Measurements from ENCODE around the gene PALM2AKAP2. TPM values are rescaled to one million over a fixed set of nuclear protein-coding genes. Genes with fewer than 3 reads are reported as not detected.
"Not testable (repeated sequence)": the region's sequence is repeated elsewhere in the genome, so short reads cannot be mapped to it uniquely, and the experiment has no call there.

Gene PALM2AKAP2
- total RNA-seq, 1 donor from 2014 or later, result under 0.01 TPM

DNA sequence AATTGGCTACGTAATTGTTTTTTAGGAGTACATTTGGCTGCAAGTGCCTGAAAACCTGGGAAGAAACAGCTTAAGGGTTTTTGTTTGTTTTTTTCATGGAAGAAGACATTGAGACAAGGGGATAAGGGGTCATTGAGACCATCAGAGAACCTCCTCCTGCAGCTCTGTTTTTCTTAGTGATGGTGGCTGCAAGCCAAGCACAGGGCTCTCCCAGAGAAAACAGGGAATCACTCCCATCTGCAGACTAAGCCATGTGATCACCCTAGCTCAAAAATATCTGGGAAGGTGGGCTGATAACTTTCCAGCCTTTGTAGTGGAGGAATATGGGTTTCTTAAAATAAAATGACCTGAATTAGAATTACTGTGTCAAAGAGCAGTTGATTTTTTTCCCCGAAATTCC lies 25.1 kb downstream of the PALM2AKAP2 start:
- DNase-seq (ENCODE audit: low read depth in 2 of 2), result no peak

GRCh38 chr9:109806506-109807115 lies 26.6 kb downstream of the PALM2AKAP2 start:
- no peak for DNase-seq (ENCODE audit: low read depth in 2 of 2)

DNA sequence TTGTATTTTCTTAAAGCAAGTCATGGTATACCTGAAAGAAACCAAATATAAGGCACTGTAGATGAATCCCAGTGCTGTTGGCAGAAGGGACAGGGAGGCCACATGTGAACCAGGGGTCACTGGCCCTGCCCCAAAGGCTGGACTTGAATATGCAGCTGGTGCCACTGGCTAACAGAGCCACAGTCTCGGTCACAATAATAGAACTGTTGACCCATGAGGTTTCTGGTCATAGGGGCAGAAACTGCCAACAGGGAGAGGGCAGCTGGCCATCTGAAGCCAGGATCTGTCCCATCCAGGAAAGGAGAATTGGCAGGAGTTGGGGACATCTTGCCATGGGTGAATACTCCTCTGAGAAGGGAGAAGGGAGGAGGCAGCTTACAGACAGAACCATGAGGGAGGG lies 31.9 kb downstream of the PALM2AKAP2 start:
- no peak for DNase-seq (ENCODE audit: low read depth in 2 of 2)

DNA sequence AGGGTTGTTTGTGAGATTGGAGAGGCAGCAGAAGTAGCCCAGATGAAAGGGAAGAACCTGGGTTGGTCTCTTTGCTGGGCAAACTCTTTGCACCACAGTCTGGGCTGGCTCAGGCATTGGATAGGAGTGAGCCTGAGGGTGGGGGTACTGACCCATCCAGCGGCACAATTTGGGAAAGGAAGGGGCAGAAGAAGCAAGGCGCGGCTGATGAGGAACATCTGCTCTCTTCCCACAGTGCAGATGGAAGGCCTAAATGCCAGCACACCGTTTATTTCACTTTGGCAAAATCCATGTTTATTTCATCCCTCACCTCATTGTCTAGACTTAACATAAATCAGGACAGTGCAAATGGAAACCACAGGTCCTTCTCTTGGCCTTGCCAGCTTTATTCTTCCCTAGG lies 32.3 kb downstream of the PALM2AKAP2 start:
- no peak for DNase-seq (ENCODE audit: low read depth in 2 of 2)

- no peak for DNase-seq (ENCODE audit: low read depth in 2 of 2)
Measured at GRCh38 chr9:109812818-109813281, 32.9 kb downstream of the PALM2AKAP2 start.

- no peak for DNase-seq (ENCODE audit: low read depth in 2 of 2)
Measured at GRCh38 chr9:109813303-109813702, 33.3 kb downstream of the PALM2AKAP2 start.

GRCh38 chr9:109813829-109814228 lies 33.8 kb downstream of the PALM2AKAP2 start:
- DNase-seq (ENCODE audit: low read depth in 2 of 2), result no peak

GRCh38 chr9:109815366-109815947 lies 35.5 kb downstream of the PALM2AKAP2 start:
- no peak for DNase-seq (ENCODE audit: low read depth in 2 of 2)

DNA sequence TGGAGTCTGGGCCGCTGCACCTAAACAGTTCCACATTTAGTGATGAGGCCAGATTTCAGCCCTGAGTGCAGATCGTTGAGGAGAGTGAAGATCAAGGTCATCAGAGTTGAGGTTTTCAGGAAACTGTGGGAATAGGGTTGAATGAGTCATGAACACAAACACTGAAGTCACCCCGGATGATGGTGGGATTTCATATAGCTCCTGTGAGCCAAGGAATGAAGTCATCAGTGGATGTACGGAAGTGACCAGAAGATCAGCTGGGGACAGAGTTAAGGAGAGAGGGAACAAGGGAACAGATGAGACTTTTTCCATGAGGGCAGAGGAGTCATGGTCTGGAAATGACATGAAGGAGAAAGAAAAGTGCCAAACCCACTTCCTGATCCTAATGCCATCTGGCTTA lies 36.5 kb downstream of the PALM2AKAP2 start:
- DNase-seq (ENCODE audit: low read depth in 2 of 2), result peak in 1 of 2 donors; percentile 62

GRCh38 chr9:109817146-109817845 lies 37.3 kb downstream of the PALM2AKAP2 start:
- DNase-seq (ENCODE audit: low read depth in 2 of 2), result no peak

DNA sequence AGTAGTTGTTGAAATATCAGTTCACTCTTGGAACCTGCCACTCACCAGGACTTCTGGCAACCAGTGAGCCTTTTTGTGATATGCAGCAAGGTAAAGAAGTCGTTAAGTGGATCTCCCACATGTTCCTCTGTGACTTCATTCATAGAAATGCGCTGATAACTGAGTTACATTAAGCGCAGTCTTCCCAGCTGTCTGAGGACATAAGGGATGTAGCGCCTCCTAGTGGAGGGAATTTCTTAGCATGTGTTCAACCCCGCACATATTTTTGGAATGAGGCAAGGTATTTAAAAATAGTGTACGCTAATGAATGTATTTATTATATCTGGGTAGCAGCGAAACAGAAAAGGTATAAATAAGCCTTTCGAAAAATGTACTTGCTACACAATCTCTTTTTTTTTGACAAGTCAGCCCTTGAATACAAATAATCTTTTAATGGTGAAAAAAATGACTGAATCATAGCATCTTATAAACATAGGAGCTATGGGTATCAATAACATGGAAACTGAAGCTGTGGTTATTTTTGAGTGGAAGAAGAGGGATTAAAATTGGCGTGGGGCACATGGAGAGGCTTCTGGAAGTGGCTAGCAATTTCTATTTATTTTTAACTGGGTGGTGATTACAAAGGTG lies 38.0 kb downstream of the PALM2AKAP2 start:
- DNase-seq (ENCODE audit: low read depth in 2 of 2), result peak; percentile 84 to 87

- no peak for DNase-seq (ENCODE audit: low read depth in 2 of 2)
Measured at GRCh38 chr9:109821711-109822110, 41.7 kb downstream of the PALM2AKAP2 start.

GRCh38 chr9:109825383-109825782 lies 45.4 kb downstream of the PALM2AKAP2 start:
- not testable (repeated sequence) for DNase-seq (ENCODE audit: low read depth in 2 of 2)

- no peak for DNase-seq (ENCODE audit: low read depth in 2 of 2)
Measured at GRCh38 chr9:109826559-109826958, 46.6 kb downstream of the PALM2AKAP2 start.

DNA sequence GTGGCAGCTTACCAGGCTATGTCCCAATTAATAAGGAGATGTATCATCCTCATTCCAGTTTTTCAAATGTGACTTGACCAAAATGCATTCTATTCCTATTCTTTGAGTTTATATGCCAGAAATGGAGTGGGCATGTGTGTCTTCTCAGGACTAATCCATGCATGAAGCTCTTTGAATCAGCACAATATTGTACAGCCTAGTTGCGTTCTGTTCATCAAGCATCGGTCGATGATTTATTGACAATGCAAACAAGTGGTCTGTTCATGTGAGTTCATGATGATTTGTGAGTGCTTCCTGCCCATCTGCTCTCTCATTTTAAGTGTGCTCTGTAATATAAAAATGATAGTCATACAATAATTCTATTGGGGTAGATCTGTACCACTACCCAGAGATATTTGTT lies 48.3 kb downstream of the PALM2AKAP2 start:
- no peak for DNase-seq (ENCODE audit: low read depth in 2 of 2)

Measured in dermis microvascular lymphatic vessel endothelial cell (primary cell).